Skin epidermis (tissue), 12 donors: ENCODE data around the gene CENPS.

Experiments used
- H3K27ac ChIP-seq, 21 experiments: fragments of 200-600 bp; sonication (generic) in 11 of 21; one replicate each; pipeline ENCODE4 v1.5.0; 2020; ENCODE audit warnings: mild to moderate bottlenecking in 3 of 21, inconsistent platforms in 2 of 21, moderate library complexity in 2 of 21
- H3K4me3 ChIP-seq, 7 experiments: fragments of 200-600 bp; sonication (generic) in 2 of 7; one replicate each; pipeline ENCODE4 v1.5.0; 2020; ENCODE audit warnings: inconsistent platforms in 2 of 7, mild to moderate bottlenecking in 2 of 7, moderate library complexity in 1 of 7

The CENPS gene

GRCh38 chr1:10430216-10431069 lies at the start of gene CENPS:
Gene CENPS, plus strand, starts transcription at chr1:10430433. Its CDS starts 85 bp downstream, at chr1:10430518.
- Histone ChIP-seq H3K27ac (peak within 1 kb of the TSS in 20 of 21 experiments; percentile 22 to 81 (median 70)), H3K4me3 (peak within 1 kb of the TSS; percentile 48 to 86 (median 72))

- Histone ChIP-seq H3K4me3 (no peak overlapping the region), H3K27ac (peak overlapping the region in 2 of 21 experiments; percentile 26 to 54)
Observed at GRCh38 chr1:10380594-10381275, 49.5 kb upstream of the CENPS start.

- Histone ChIP-seq H3K4me3 (no peak overlapping the region), H3K27ac (no peak overlapping the region)
Observed at GRCh38 chr1:10383630-10384029, 46.6 kb upstream of the CENPS start.

GRCh38 chr1:10384219-10384618 lies 46.0 kb upstream of the CENPS start:
- Histone ChIP-seq H3K27ac (no peak overlapping the region), H3K4me3 (no peak overlapping the region)

GRCh38 chr1:10386761-10387676 lies 43.2 kb upstream of the CENPS start:
- Histone ChIP-seq H3K27ac (peak overlapping the region in 20 of 21 experiments; percentile 45 to 81 (median 72)), H3K4me3 (no peak overlapping the region)

- Histone ChIP-seq H3K27ac (peak overlapping the region in 20 of 21 experiments; percentile 45 to 81 (median 73)), H3K4me3 (no peak overlapping the region)
Observed at GRCh38 chr1:10387677-10388386, 42.4 kb upstream of the CENPS start.

GRCh38 chr1:10388387-10388715 lies 41.9 kb upstream of the CENPS start:
- Histone ChIP-seq H3K4me3 (no peak overlapping the region), H3K27ac (peak overlapping the region in 15 of 21 experiments; percentile 5 to 81 (median 67))

GRCh38 chr1:10389271-10389973 lies 40.8 kb upstream of the CENPS start:
- Histone ChIP-seq H3K4me3 (no peak overlapping the region), H3K27ac (peak overlapping the region in 5 of 21 experiments; percentile 14 to 79 (median 34))

- H3K27ac ChIP-seq: no peak overlapping the region
- no peak overlapping the region for H3K4me3 ChIP-seq
Observed at GRCh38 chr1:10396870-10397269, 33.4 kb upstream of the CENPS start.

GRCh38 chr1:10398278-10398733 lies 31.9 kb upstream of the CENPS start:
- H3K4me3 ChIP-seq: peak overlapping the region; percentile 78 to 97 (median 92)
- H3K27ac ChIP-seq: peak overlapping the region in 15 of 21 experiments; percentile 35 to 93 (median 76)

- Histone ChIP-seq H3K27ac (peak within 1 kb of the TSS in 20 of 21 experiments; percentile 74 to 94 (median 89)), H3K4me3 (peak within 1 kb of the TSS; percentile 78 to 97 (median 92))
Observed at GRCh38 chr1:10398734-10399443, 31.3 kb upstream of the CENPS start, which contains the start of gene PGD. Gene PGD, plus strand, starts transcription at chr1:10399064. Its CDS starts 54 bp downstream, at chr1:10399118.

- peak overlapping the region in 20 of 21 experiments; percentile 74 to 94 (median 89) for H3K27ac ChIP-seq
- peak overlapping the region; percentile 78 to 97 (median 92) for H3K4me3 ChIP-seq
Observed at GRCh38 chr1:10399444-10399941, 30.7 kb upstream of the CENPS start.

- Histone ChIP-seq H3K4me3 (peak overlapping the region; percentile 78 to 97 (median 92)), H3K27ac (peak overlapping the region in 17 of 21 experiments; percentile 27 to 93 (median 88))
Observed at GRCh38 chr1:10400013-10400412, 30.2 kb upstream of the CENPS start.

- Histone ChIP-seq H3K27ac (peak overlapping the region in 3 of 21 experiments; percentile 3 to 93 (median 18)), H3K4me3 (no peak overlapping the region)
Observed at GRCh38 chr1:10401281-10401680, 29.0 kb upstream of the CENPS start.

- Histone ChIP-seq H3K4me3 (no peak overlapping the region), H3K27ac (no peak overlapping the region)
Observed at GRCh38 chr1:10402729-10403274, 27.4 kb upstream of the CENPS start.

GRCh38 chr1:10407201-10407600 lies 23.0 kb upstream of the CENPS start:
- H3K4me3 ChIP-seq: no peak overlapping the region
- no peak overlapping the region for H3K27ac ChIP-seq
